MM.1S (cell line): ENCODE results near the gene DDX39B.

Experiments
- DNase-seq: peaks from one replicate; pipeline ENCODE4 v3.0.0-alpha.2; 2015
- H2AFZ ChIP-seq: fragments of 300-600 bp; sonication (generic); 2 replicates; pipeline ENCODE4 v1.6.0; 2016; ENCODE audit warnings: antibody characterized with exemption, low read length
- H3F3A ChIP-seq: fragments of 300-600 bp; sonication (generic); 2 replicates; pipeline ENCODE4 v1.6.1; 2016; ENCODE audit warnings: mild to moderate bottlenecking, antibody characterized with exemption, low read length, moderate library complexity, mixed read lengths; ENCODE audit not compliant: insufficient read depth
- H3K27ac ChIP-seq: fragments of 300-600 bp; sonication (generic); 2 replicates; pipeline ENCODE4 v1.5.1; 2016; ENCODE audit warnings: mild to moderate bottlenecking, low read length
- H3K27me3 ChIP-seq: fragments of 300-600 bp; sonication (generic); replicated peaks from 2 replicates; pipeline ENCODE4 v1.6.0; 2016; ENCODE audit warnings: low read length; ENCODE audit not compliant: insufficient read depth
- H3K36me3 ChIP-seq: fragments of 300-600 bp; sonication (generic); replicated peaks from 2 replicates; pipeline ENCODE4 v1.6.1; 2016; ENCODE audit warnings: mild to moderate bottlenecking, low read length, mixed read lengths; ENCODE audit not compliant: insufficient read depth
- H3K4me1 ChIP-seq: fragments of 300-600 bp; sonication (generic); 2 replicates; pipeline ENCODE4 v1.6.1; 2016; ENCODE audit warnings: low read length, mixed read lengths
- H3K4me2 ChIP-seq: fragments of 300-600 bp; sonication (generic); 2 replicates; pipeline ENCODE4 v1.6.0; 2016; ENCODE audit warnings: low read depth, low read length
- H3K4me3 ChIP-seq: fragments of 300-600 bp; sonication (generic); 2 replicates; pipeline ENCODE4 v1.5.1; 2016; ENCODE audit warnings: low read length, mixed read lengths
- H3K79me2 ChIP-seq: fragments of 300-600 bp; sonication (generic); 2 replicates; pipeline ENCODE4 v1.6.1; 2016; ENCODE audit warnings: mixed run types, low read length, mixed read lengths
- H3K9ac ChIP-seq: fragments of 300-600 bp; sonication (generic); 2 replicates; pipeline ENCODE4 v1.6.1; 2016; ENCODE audit warnings: low read length, mixed read lengths
- H3K9me2 ChIP-seq: fragments of 300-600 bp; sonication (generic); replicated peaks from 2 replicates; pipeline ENCODE4 v1.6.1; 2016; ENCODE audit warnings: mild to moderate bottlenecking, low read length, mixed read lengths; ENCODE audit not compliant: insufficient read depth
- H3K9me3 ChIP-seq: fragments of 300-600 bp; sonication (generic); replicated peaks from 2 replicates; pipeline ENCODE4 v1.6.1; 2016; ENCODE audit warnings: mild to moderate bottlenecking, low read length, mixed read lengths; ENCODE audit not compliant: insufficient read depth
- H4K20me1 ChIP-seq: fragments of 300-600 bp; sonication (generic); 2 replicates; pipeline ENCODE4 v1.6.1; 2016; ENCODE audit warnings: mild to moderate bottlenecking, low read length, moderate library complexity, mixed read lengths; ENCODE audit not compliant: insufficient read depth
- CTCF ChIP-seq: fragments of 300-600 bp; sonication (generic); IDR thresholded peaks from 2 replicates; pipeline ENCODE4 v1.5.1; 2016; ENCODE audit warnings: antibody characterized with exemption, low read length, mixed read lengths
- EZH2 ChIP-seq: fragments of 300-600 bp; sonication (generic); optimal IDR thresholded peaks from 2 replicates; pipeline ENCODE3; 2017; ENCODE audit warnings: low read depth, mild to moderate bottlenecking, antibody characterized with exemption, low read length, mixed read lengths
- EZH2phosphoT487 ChIP-seq: fragments of 300-600 bp; sonication (generic); IDR thresholded peaks from 2 replicates; pipeline ENCODE4 v1.6.1; 2018; ENCODE audit warnings: antibody characterized with exemption, low read length

The DDX39B gene

GRCh38 chr6:31485055-31485454, 56.7 kb downstream of the DDX39B start:
- no peaks in the 10 kb centered on the region for H4K20me1 ChIP-seq
- H3K9me2 ChIP-seq, result no peaks in the 10 kb centered on the region
- H3K79me2 ChIP-seq, result no peaks in the 10 kb centered on the region
- TF ChIP-seq CTCF (no peak), EZH2 (no peak), EZH2phosphoT487 (no peak)
- no peaks in the 10 kb centered on the region for H3K27me3 ChIP-seq
- no peak overlapping the region for H3K4me2 ChIP-seq
- no peaks in the 10 kb centered on the region for H3K4me1 ChIP-seq
- no peak for DNase-seq
- H2AFZ ChIP-seq, result no peak overlapping the region
- no peaks in the 10 kb centered on the region for H3F3A ChIP-seq
- H3K9me3 ChIP-seq, result no peaks in the 10 kb centered on the region
- no peak overlapping the region for H3K27ac ChIP-seq
- H3K4me3 ChIP-seq, result no peak overlapping the region
- no peak overlapping the region for H3K9ac ChIP-seq
- no peaks in the 10 kb centered on the region for H3K36me3 ChIP-seq

DNA sequence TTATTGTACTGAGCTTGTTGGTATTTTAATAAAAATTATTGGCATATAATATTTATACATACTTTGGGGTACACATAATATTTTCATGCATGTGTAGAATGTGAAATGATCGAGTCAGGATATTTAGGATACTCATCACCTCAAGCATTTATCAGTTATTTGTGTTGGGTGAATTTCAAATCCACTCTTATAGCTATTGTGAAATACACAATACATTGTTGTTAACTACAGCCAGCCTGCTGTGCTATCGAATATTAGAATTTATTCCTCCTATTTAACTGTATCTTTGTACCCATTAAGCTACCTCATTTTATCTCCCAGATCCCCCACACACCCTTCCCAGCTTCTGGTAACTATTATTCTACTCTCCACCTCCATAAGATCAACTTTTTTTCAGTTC, 58.4 kb downstream of the DDX39B start:
- Histone ChIP-seq H3K4me2 (no peak overlapping the region), H3K9ac (no peak overlapping the region), H3K27me3 (no peaks in the 10 kb centered on the region), H3K9me3 (no peaks in the 10 kb centered on the region), H3K27ac (no peak overlapping the region), H3K9me2 (no peaks in the 10 kb centered on the region), H3K4me1 (no peaks in the 10 kb centered on the region), H4K20me1 (no peaks in the 10 kb centered on the region), H2AFZ (no peak overlapping the region), H3K79me2 (no peaks in the 10 kb centered on the region), H3K36me3 (no peaks in the 10 kb centered on the region), H3F3A (no peaks in the 10 kb centered on the region), H3K4me3 (no peak overlapping the region)
- TF ChIP-seq EZH2phosphoT487 (no peak), CTCF (no peak), EZH2 (no peak)
- DNase-seq, result no peak

GRCh38 chr6:31480574-31480973, 61.2 kb downstream of the DDX39B start:
- Histone ChIP-seq H3K9me2 (no peaks in the 10 kb centered on the region), H3K4me1 (no peaks in the 10 kb centered on the region), H3K9ac (no peak overlapping the region), H3F3A (no peaks in the 10 kb centered on the region), H3K79me2 (no peaks in the 10 kb centered on the region), H3K36me3 (no peaks in the 10 kb centered on the region), H3K9me3 (no peaks in the 10 kb centered on the region), H3K27ac (no peak overlapping the region), H3K4me3 (no peak overlapping the region), H4K20me1 (no peaks in the 10 kb centered on the region), H2AFZ (no peak overlapping the region), H3K27me3 (no peaks in the 10 kb centered on the region), H3K4me2 (no peak overlapping the region)
- DNase-seq, result no peak
- TF ChIP-seq CTCF, result no peak
- TF ChIP-seq EZH2, result no peak
- TF ChIP-seq EZH2phosphoT487, result no peak
